Progenitor cell of endocrine pancreas (in vitro differentiated cells): ENCODE measurements around the gene GMNC. TPM values are rescaled to one million over a fixed set of nuclear protein-coding genes. Genes with fewer than 3 reads are reported as not detected.

Experiments
- DNase-seq: peaks from one replicate; pipeline ENCODE4 v3.0.0; 2021; ENCODE audit warnings: low spot score; ENCODE audit not compliant: unreplicated experiment
- H3K27ac Mint-ChIP-seq: 2 replicates; pipeline ENCODE4 v1.8.0; 2021; ENCODE audit warnings: mild to moderate bottlenecking, moderate library complexity, mixed read lengths
- H3K27me3 Mint-ChIP-seq: 2 replicates; pipeline ENCODE4 v1.8.0; 2021; ENCODE audit warnings: mixed read lengths
- H3K36me3 Mint-ChIP-seq: 2 replicates; pipeline ENCODE4 v1.8.0; 2022; ENCODE audit warnings: mixed read lengths; ENCODE audit not compliant: insufficient read depth
- H3K4me1 Mint-ChIP-seq: 2 replicates; pipeline ENCODE4 v1.8.0; 2021; ENCODE audit warnings: low read depth, mixed read lengths
- H3K4me3 Mint-ChIP-seq: 2 replicates; pipeline ENCODE4 v1.8.0; 2021; ENCODE audit warnings: low read depth, mild to moderate bottlenecking, moderate library complexity, mixed read lengths
- H3K9me3 Mint-ChIP-seq: 2 replicates; pipeline ENCODE4 v1.8.0; 2021; ENCODE audit warnings: low read depth, mixed read lengths
- total RNA-seq: library from RNA; stranded (reverse); gene quantifications from 2 replicates; pipeline ENCODE4 v1.2.1, GENCODE V29; 2021
- TF ChIP-seq, protein P1 (sequence below): fragments of 200-600 bp; sonication (generic); IDR thresholded peaks from one replicate; pipeline ENCODE4 v1.5.0; 2021; ENCODE audit warnings: antibody characterized with exemption, mild to moderate bottlenecking; ENCODE audit not compliant: unreplicated experiment

The GMNC gene
- total RNA-seq, 1 donor from 2014 or later = not detected

DNA sequence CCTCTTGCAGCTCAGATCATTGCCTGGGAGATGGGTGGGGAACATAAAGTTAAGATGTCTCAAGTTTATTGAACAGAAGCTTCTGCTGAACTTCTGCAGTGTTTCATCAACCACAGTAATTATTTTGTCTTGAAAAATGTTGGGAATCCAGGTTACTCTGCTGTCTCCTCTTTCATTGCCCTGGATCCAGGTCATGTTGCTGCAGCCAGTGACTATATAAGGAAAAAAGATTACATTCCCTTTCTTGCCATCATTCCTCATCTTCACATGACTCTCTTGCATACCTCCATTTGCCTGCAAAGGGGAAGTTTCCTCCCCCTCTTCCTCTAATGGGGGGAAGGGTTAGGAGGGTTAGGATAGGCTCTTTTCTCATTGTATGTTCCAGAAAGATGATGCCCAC is 15.1 kb downstream of the GMNC start:
- no peak overlapping the region for H3K4me3 Mint-ChIP-seq

DNA sequence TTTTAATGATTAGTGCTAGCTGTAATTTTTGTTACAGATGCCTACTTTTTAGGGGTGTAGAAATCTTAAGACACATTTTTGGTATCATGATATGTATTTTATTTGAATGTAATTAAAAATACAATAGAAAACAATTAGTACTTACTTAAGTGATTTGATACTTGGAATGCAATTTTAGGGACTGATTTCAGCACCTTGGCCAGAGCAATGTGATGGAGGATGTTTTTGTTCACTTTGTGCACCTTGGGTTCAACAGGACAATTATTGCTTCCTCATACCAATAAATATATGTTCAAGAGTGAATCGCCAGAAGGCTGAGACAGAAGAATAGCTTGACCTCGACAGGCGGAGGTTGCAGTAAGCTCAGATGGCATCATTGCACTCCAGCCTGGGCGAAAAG is 22.3 kb downstream of the GMNC start:
- Mint-ChIP-seq H3K27me3 (peaks cover 6% of the 10 kb centered on the region), H3K4me3 (no peak overlapping the region), H3K4me1 (no peaks in the 10 kb centered on the region), H3K36me3 (no peaks in the 10 kb centered on the region), H3K9me3 (no peaks in the 10 kb centered on the region), H3K27ac (no peak overlapping the region)
- TF ChIP-seq, protein P1, sequence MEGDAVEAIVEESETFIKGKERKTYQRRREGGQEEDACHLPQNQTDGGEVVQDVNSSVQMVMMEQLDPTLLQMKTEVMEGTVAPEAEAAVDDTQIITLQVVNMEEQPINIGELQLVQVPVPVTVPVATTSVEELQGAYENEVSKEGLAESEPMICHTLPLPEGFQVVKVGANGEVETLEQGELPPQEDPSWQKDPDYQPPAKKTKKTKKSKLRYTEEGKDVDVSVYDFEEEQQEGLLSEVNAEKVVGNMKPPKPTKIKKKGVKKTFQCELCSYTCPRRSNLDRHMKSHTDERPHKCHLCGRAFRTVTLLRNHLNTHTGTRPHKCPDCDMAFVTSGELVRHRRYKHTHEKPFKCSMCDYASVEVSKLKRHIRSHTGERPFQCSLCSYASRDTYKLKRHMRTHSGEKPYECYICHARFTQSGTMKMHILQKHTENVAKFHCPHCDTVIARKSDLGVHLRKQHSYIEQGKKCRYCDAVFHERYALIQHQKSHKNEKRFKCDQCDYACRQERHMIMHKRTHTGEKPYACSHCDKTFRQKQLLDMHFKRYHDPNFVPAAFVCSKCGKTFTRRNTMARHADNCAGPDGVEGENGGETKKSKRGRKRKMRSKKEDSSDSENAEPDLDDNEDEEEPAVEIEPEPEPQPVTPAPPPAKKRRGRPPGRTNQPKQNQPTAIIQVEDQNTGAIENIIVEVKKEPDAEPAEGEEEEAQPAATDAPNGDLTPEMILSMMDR = no peak
- DNase-seq = no peak

More for the DNA sequence above, 15.1 kb downstream of the GMNC start:
- Mint-ChIP-seq H3K4me1 (no peaks in the 10 kb centered on the region), H3K27ac (no peak overlapping the region), H3K27me3 (no peaks in the 10 kb centered on the region), H3K9me3 (no peaks in the 10 kb centered on the region), H3K36me3 (no peaks in the 10 kb centered on the region)
- TF ChIP-seq, protein P1 = no peak
- no peak for DNase-seq

DNA sequence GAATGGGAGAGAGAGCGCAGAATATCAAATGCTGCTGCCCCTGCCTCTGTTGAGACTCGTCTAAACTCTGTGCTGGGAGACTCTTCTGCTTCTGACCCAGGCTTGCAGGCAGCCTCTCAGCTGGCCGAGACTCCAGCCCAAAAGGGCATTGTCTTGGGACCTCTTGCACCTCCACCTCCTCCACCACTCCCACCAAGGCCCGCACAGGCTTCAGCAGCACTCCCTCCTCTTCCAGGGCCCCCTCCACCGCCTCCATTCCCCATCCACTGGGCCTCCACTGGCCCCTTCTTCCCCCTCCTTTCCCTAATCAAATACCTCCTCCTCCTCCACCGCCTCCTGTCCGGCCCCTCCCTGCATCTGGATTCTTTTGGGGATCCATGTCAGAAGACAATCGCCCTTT is 31.3 kb downstream of the GMNC start:
- no peak overlapping the region for H3K4me3 Mint-ChIP-seq
- TF ChIP-seq, protein P1 = no peak
- no peak for DNase-seq
- H3K27me3 Mint-ChIP-seq = peaks cover 27% of the 10 kb centered on the region
- H3K36me3 Mint-ChIP-seq = no peaks in the 10 kb centered on the region
- H3K9me3 Mint-ChIP-seq = no peaks in the 10 kb centered on the region
- peaks cover 13% of the 10 kb centered on the region for H3K4me1 Mint-ChIP-seq
- H3K27ac Mint-ChIP-seq = no peak overlapping the region

DNA sequence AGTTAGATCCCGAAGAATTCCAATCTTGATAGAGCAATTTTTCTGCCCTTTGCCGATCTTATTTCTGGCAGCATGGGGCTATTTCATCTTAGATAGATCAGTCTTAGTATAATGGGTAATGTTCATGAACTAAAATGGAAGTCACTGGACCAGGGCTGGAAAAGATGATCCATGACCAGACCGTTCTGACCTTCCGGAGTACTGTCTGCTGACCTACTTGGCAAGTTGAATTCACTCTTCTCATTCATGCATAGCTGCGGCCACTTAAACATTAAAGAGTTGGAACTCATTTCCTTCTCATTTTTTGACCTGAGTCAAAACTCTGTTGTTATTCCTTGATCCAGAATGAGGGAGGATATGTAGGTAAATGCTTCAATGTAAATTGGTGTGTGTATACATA is 32.5 kb downstream of the GMNC start:
- no peaks in the 10 kb centered on the region for H3K36me3 Mint-ChIP-seq
- no peak for DNase-seq
- H3K27ac Mint-ChIP-seq = no peak overlapping the region
- H3K27me3 Mint-ChIP-seq = peaks cover 33% of the 10 kb centered on the region
- H3K4me3 Mint-ChIP-seq = no peak overlapping the region
- peaks cover 13% of the 10 kb centered on the region for H3K4me1 Mint-ChIP-seq
- TF ChIP-seq, protein P1 = no peak
- no peaks in the 10 kb centered on the region for H3K9me3 Mint-ChIP-seq

DNA sequence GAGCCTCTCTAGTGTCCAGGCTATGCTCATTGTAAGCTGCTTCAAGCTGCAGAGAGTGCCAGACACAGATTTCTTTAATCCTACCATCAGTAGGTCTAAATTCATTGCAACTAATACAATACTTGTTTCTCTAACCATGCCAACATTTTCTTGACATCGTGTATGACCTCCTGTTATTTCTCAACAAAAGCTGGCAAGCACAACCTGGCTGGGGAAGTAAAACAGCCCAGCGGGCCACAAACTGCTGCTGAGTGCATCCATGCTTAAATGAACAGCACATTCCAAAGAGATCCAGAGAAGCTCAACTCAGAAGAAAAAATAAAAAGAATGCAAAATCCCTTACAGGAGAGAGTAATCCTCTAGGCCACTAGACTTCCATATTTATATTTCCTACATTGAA is 36.5 kb downstream of the GMNC start:
- Mint-ChIP-seq H3K27me3 (peaks cover 30% of the 10 kb centered on the region), H3K36me3 (no peaks in the 10 kb centered on the region), H3K4me1 (peaks cover 10% of the 10 kb centered on the region), H3K9me3 (peaks cover 3% of the 10 kb centered on the region), H3K27ac (no peak overlapping the region), H3K4me3 (no peak overlapping the region)
- no peak for DNase-seq
- TF ChIP-seq, protein P1 = no peak
